ENCODE data around the gene DLST. TPM values are rescaled to one million over a fixed set of nuclear protein-coding genes. Genes with fewer than 3 reads are reported as not detected.

The DLST gene
- polyA plus RNA-seq, 6 donors from 2014 or later = 6.6 to 10.5 (median 8.2) TPM

DNA sequence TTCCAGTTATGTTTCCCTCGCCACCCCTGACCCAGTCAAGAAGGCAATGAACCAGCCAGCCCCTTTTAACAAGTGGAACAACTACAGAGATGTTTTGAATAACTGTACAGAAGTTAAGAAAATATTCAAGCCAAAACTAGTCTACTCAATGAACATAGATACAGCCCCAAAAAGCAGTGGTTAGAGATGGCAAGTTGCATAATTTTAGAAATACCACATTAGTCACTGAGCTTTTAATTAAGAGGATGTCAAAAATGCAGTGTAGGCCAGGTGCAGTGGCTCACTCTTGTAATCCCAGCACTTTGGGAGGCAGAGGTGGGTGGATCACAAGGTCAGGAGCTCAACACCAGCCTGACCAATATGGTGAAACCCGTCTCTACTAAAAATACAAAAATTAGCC lies 32.9 kb upstream of the DLST start:
- ATAC-seq (ENCODE audit: low read depth in 2 of 2) (no peak), DNase-seq (no peak)
- Mint-ChIP-seq H3K9me3 (no peaks in the 10 kb centered on the region), H3K27ac (no peak overlapping the region), H3K4me3 (no peak overlapping the region), H3K27me3 (no peaks in the 10 kb centered on the region), H3K4me1 (peaks cover 6 to 10% (median 8%) of the 10 kb centered on the region in 3 donors), H3K36me3 (no peaks in the 10 kb centered on the region)

DNA sequence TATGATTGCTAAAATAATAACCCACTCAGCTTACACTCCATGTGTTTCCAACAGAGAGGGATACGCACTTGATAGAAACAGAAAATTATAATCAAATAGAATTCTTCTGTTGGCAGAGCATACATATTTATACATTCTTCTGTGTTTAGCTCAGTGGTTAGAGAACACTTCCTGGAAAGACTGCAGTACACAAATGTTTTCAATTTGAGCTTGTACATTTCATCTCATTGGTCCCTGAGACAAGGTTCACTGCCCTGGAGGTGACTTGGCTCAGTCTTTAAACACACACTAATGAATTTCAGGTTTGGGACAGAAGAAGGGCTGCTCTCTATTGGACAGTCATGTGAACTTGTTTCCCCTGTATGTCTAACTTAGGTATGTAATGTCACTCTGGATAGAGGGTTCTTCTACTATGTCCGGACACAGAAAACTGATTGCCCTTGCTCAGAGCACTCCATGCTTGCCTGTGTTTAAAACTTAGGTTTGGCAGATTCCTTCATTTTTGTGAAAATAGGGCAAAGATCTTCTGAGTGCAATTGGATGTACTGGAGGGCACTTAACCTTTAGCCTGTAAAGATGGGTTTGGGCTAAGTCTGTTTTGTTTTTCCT lies 28.7 kb upstream of the DLST start:
- Mint-ChIP-seq H3K4me3 (no peak overlapping the region), H3K9me3 (no peaks in the 10 kb centered on the region), H3K27me3 (no peaks in the 10 kb centered on the region), H3K36me3 (peaks cover 0 to 6% of the 10 kb centered on the region in 2 donors), H3K27ac (no peak overlapping the region), H3K4me1 (peaks cover 6 to 10% (median 8%) of the 10 kb centered on the region in 3 donors)
- DNase-seq (no peak), ATAC-seq (ENCODE audit: low read depth in 2 of 2) (no peak)

DNA sequence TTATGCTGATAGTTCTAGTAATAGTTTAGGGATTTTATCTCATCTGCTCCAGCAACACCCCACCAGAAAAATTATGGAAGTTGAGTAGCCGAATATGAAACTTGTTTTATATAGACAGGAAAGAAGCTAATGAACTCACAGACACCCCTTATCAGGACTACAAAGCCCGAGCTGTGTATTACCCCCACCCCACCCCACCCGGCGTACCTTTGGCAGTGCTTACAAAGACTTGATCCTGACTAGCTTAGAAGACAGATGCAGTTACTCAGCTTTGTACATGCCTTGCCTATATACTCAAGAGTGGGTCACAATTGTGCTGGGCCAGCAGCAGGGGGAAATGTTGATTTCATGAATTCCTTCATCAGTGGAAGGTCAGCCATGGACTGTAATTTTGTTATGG lies 28.1 kb upstream of the DLST start:
- peaks cover 0 to 6% of the 10 kb centered on the region in 2 donors for H3K36me3 Mint-ChIP-seq
- no peak overlapping the region for H3K27ac Mint-ChIP-seq
- no peaks in the 10 kb centered on the region for H3K9me3 Mint-ChIP-seq
- no peak overlapping the region for H3K4me3 Mint-ChIP-seq
- ATAC-seq (ENCODE audit: low read depth in 2 of 2) (no peak), DNase-seq (no peak)
- H3K27me3 Mint-ChIP-seq = no peaks in the 10 kb centered on the region
- H3K4me1 Mint-ChIP-seq = peaks cover 6 to 10% (median 8%) of the 10 kb centered on the region in 3 donors

DNA sequence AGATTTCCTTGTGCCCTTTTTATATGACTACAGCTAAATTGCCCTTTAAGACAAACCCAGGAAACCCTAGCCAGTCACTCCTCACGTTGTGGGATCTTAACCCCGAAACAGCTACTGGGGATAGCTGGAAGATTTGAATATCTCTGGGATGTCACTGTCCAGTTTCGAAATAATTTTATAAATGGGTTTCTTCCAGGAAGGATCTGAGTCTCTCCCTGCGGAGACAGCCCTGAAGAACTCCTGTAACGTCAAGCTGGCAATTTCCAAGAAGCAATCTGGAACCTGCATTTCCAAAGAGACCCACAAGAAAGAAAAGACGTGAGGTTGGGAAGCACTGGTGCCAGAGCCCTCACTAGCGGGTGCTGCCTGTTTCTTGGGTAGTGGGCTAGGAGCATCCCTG lies 26.7 kb upstream of the DLST start:
- Mint-ChIP-seq H3K27me3 (no peaks in the 10 kb centered on the region), H3K36me3 (peaks cover 0 to 6% of the 10 kb centered on the region in 2 donors), H3K4me1 (peaks cover 6 to 10% (median 8%) of the 10 kb centered on the region in 3 donors), H3K4me3 (no peak overlapping the region), H3K27ac (no peak overlapping the region), H3K9me3 (no peaks in the 10 kb centered on the region)
- DNase-seq (no peak), ATAC-seq (ENCODE audit: low read depth in 2 of 2) (no peak)

DNA sequence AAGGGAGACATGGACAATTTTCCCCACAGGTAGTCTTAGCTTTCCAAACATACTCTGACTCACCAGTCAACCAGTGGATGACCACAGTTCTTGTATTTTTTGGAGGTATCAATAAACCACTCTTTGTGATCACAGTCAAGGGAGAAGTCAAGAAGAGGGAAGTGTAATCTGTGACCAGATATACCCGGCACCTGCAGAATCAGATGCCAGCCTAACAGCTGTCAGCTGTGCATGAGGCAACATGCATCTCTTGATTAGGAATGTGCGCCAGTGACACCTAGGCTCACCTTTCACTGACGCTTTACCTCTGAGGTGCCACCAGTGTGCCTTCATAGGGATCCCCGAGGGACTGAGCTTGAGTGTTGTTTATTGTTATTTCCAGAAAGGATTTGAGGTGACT lies 25.8 kb upstream of the DLST start:
- Mint-ChIP-seq H3K4me1 (peaks cover 6 to 11% (median 8%) of the 10 kb centered on the region in 3 donors), H3K9me3 (no peaks in the 10 kb centered on the region), H3K36me3 (peaks cover 0 to 6% of the 10 kb centered on the region in 2 donors), H3K27ac (peak overlapping the region in 2 of 6 donors; percentile 76 to 80), H3K4me3 (no peak overlapping the region), H3K27me3 (no peaks in the 10 kb centered on the region)
- DNase-seq (no peak), ATAC-seq (ENCODE audit: low read depth in 2 of 2) (peak; percentile 48 to 75)

DNA sequence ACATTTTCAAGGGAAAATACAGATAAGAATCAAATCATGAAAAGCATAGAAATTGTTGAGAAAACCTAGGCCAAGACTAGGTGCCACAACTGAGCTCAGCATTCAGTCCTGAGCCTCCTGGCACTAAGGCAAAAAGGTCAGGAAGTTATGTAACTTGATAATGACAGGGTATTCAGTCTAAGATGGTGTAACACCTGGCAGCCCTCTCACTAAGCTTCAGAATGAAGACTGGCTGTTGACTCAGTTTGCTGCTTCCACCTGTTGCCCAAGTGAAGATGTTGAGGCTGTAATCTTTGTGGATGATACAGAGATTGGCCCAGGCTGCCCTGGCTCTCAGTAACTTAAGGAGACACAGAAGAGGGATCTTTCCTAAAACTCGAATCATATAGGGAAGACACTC lies 25.4 kb upstream of the DLST start:
- H3K36me3 Mint-ChIP-seq = peaks cover 0 to 6% of the 10 kb centered on the region in 2 donors
- H3K9me3 Mint-ChIP-seq = no peaks in the 10 kb centered on the region
- DNase-seq (no peak), ATAC-seq (ENCODE audit: low read depth in 2 of 2) (no peak)
- H3K27ac Mint-ChIP-seq = peak overlapping the region in 1 of 6 donors; percentile 5
- H3K4me3 Mint-ChIP-seq = no peak overlapping the region
- peaks cover 6 to 13% (median 8%) of the 10 kb centered on the region in 3 donors for H3K4me1 Mint-ChIP-seq
- H3K27me3 Mint-ChIP-seq = no peaks in the 10 kb centered on the region

DNA sequence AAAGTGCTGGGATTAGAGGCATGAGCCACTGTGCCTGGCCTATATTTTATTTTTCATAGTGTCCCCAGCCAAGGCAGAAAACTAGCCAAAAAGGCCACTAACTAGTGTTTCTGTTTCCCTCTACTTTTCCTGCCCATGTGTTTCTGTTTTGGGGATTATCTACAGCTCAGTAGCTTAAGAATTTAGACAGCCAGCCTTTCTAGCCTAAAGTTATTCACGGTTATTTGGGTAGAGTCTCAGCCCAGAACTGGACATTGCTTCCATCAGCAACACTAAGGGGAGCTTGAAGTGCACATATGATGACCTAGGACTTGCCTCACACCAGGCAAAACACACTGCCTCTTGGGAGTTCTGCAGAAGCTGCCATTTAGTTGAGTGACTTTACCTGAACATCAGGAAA lies 23.7 kb upstream of the DLST start:
- Mint-ChIP-seq H3K36me3 (peaks cover 0 to 6% of the 10 kb centered on the region in 2 donors), H3K27ac (no peak overlapping the region), H3K9me3 (no peaks in the 10 kb centered on the region), H3K4me1 (peaks cover 4 to 10% (median 4%) of the 10 kb centered on the region in 3 donors), H3K4me3 (no peak overlapping the region), H3K27me3 (no peaks in the 10 kb centered on the region)
- DNase-seq (no peak), ATAC-seq (ENCODE audit: low read depth in 2 of 2) (no peak)

DNA sequence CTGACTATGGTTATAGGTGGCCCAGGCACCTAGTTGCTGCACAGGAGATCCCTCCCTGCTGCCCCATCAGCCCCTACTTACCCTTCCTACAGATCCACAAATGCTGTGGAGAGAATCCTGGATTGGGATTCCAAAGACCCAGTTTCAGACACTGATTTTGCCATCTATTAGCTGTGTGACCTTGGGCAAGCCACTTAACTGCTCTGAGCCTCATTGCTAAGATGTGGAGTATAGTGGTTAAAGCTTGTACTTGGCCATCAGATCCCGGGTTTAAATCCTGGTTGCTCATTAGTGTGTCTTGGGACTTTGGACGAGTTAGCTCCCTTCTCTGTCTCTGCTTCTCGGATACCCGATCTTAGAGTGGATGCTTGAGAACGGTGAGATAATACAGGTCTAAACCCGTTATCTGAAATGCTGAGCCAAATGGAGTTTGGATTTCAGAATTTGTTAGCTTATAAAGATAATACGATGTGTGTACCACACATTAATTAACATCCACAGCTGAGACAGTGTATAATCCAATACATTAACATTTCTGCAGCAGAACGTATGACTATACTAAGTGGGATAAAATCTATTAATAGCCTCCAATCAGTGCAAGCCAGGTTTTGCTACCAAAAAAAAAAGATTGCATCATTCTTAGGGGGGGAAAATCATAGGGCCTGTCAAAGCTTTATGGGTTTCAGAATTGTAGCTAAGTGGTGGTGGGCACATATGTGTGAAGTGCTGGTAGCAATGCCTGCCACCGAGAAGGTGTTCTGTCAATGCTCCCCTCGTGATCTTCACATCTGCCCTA lies 21.8 kb upstream of the DLST start:
- ATAC-seq (ENCODE audit: low read depth in 2 of 2) (no peak), DNase-seq (no peak)
- Mint-ChIP-seq H3K27me3 (no peaks in the 10 kb centered on the region), H3K4me1 (peaks cover 0 to 8% (median 5%) of the 10 kb centered on the region in 3 donors), H3K9me3 (no peaks in the 10 kb centered on the region), H3K36me3 (peaks cover 0 to 6% of the 10 kb centered on the region in 2 donors), H3K4me3 (no peak overlapping the region), H3K27ac (no peak overlapping the region)

DNA sequence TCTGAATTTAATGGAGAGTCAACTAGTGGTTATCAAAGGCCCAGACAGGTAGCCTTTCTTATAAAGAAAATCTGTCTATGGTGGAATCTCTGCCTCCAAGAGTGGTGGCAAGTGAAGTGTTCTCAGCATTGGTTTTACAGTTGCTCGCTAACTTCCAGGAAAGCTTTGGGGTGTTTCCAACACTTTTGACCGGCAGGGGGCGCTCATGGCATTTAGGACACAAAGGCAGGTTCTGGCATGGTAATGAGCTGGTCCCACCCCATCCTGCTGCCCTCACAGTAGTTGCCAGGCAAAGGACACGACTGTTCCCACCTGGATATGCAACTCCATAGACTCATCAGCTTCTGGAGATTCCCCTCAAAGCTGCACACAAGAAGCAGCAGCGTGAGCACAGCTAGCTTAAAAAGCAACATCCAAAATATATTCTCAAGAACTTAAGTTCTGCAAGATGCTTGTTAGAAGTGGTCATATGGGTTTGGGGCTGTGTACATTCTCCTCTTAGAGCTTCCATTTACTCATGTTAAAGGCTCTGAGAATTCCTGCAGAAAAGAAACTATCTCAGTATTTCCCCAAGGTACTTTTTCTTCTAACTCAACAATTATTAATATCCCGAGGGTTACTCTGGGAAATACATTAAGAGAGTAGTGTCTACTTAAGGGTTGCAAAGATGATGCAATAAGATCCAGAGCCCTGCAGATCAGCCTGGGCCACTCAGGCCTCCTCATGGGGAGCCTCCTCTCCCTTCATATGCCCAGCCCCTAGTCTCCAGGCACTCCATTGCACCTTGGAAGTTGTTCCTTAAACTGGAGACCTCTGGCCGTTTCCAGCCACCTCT lies 20.6 kb upstream of the DLST start:
- no peaks in the 10 kb centered on the region for H3K27me3 Mint-ChIP-seq
- H3K36me3 Mint-ChIP-seq = peaks cover 0 to under 1% of the 10 kb centered on the region in 2 donors
- H3K4me3 Mint-ChIP-seq = no peak overlapping the region
- DNase-seq (peak; percentile 79), ATAC-seq (ENCODE audit: low read depth in 2 of 2) (peak; percentile 73 to 84)
- H3K9me3 Mint-ChIP-seq = no peaks in the 10 kb centered on the region
- H3K27ac Mint-ChIP-seq = no peak overlapping the region
- H3K4me1 Mint-ChIP-seq = peaks cover 0 to 8% (median 5%) of the 10 kb centered on the region in 3 donors

DNA sequence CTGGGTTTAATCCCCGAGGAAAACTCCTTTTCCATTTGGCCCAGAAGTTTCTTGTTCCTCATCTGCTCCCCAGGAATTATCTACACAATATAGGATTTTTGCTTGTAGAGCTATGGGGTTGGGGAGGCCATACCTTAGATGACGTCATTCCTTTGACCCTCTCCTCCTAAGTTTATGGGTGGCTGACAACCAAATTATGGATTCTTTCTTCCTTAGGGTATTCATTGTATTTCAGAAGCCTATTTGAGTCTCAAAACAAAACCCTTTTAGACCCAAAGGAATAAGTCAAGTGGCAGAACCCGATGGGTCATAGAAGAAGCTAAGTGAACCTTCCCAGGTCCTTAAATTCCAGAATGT lies 20.0 kb upstream of the DLST start:
- ATAC-seq (ENCODE audit: low read depth in 2 of 2) = no peak
- no peaks in the 10 kb centered on the region for H3K27me3 Mint-ChIP-seq
- H3K4me1 Mint-ChIP-seq = peaks cover 0 to 8% (median 5%) of the 10 kb centered on the region in 3 donors
- DNase-seq = no peak
- no peaks in the 10 kb centered on the region for H3K36me3 Mint-ChIP-seq
- H3K4me3 Mint-ChIP-seq = no peak overlapping the region
- H3K9me3 Mint-ChIP-seq = no peaks in the 10 kb centered on the region
- peak overlapping the region in 1 of 6 donors; percentile 22 for H3K27ac Mint-ChIP-seq

DNA sequence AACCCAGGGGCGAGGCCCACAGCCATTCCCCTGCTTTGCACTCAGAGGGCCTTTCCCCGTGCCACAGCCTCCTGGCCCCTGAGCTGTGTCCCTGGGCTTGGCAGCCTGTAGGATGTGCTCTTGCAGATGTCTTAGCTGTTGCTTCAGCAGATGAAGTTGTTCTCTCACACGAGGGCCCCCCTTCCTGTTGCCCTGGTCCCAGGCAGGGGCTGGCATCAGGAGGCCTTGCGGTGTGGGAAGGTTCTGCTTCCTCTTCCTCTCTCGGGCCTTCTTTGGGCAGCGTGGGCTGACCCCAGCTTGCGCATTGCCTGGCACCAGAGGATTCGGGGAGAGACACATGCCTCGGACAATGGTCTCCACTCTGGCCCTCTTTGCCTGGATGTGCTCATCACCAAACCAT lies 18.4 kb upstream of the DLST start:
- Mint-ChIP-seq H3K27ac (no peak overlapping the region), H3K36me3 (no peaks in the 10 kb centered on the region), H3K27me3 (no peaks in the 10 kb centered on the region), H3K4me1 (peaks cover 0 to 8% (median 5%) of the 10 kb centered on the region in 3 donors), H3K9me3 (no peaks in the 10 kb centered on the region), H3K4me3 (peak overlapping the region in 1 of 8 donors; percentile 19)
- DNase-seq = no peak
- no peak for ATAC-seq (ENCODE audit: low read depth in 2 of 2)

DNA sequence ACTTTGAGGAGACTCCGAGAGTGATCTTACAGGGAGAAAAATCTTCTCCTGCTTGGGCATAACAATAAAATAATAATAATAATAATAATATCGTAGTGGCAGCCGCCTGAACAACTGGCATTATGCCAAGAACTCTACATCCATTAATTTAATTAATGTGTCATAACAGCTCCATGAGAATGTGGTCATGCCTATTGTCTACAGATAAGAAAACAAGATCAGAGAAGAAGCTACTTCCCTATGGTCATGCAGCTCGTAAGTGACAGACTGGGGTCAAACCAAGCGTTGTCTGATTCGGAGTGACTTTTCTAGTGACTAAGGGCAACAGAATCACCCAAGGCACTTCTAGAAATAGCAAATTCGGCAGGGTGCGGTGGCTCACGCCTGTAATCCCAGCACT lies 17.5 kb upstream of the DLST start:
- no peaks in the 10 kb centered on the region for H3K36me3 Mint-ChIP-seq
- ATAC-seq (ENCODE audit: low read depth in 2 of 2) (no peak), DNase-seq (no peak)
- peaks cover 0 to 8% (median 5%) of the 10 kb centered on the region in 3 donors for H3K4me1 Mint-ChIP-seq
- no peaks in the 10 kb centered on the region for H3K27me3 Mint-ChIP-seq
- H3K27ac Mint-ChIP-seq = peak overlapping the region in 1 of 6 donors; percentile 10
- no peak overlapping the region for H3K4me3 Mint-ChIP-seq
- H3K9me3 Mint-ChIP-seq = no peaks in the 10 kb centered on the region

DNA sequence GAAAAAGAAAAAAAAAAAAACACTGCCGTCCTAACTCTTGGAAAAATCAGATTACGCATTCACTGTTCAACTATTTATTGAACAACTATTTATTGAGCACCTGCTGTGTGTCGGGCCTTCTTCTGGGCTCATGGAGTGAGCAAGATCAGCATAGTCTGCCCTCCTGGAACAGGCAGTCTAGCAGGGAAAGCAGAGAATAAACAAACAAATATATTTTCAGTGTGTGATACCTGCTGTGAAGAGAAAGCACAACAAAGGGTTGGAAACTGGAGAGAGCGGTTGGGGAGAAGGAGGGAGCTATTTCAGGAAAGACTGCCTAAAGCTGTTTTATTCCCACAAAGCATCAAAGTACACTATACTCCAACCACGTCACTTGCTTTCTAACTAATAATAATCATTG lies 16.6 kb upstream of the DLST start:
- DNase-seq = no peak
- H3K4me1 Mint-ChIP-seq = peaks cover 0 to 8% (median 5%) of the 10 kb centered on the region in 3 donors
- no peak overlapping the region for H3K4me3 Mint-ChIP-seq
- no peaks in the 10 kb centered on the region for H3K27me3 Mint-ChIP-seq
- no peaks in the 10 kb centered on the region for H3K9me3 Mint-ChIP-seq
- no peak overlapping the region for H3K27ac Mint-ChIP-seq
- ATAC-seq (ENCODE audit: low read depth in 2 of 2) = no peak
- no peaks in the 10 kb centered on the region for H3K36me3 Mint-ChIP-seq
